Measurements from ENCODE around the gene ABCC1. TPM values are rescaled to one million over a fixed set of nuclear protein-coding genes. Genes with fewer than 3 reads are reported as not detected.

ABCC1 gene
- total and polyA plus RNA-seq, 2 of the 4 experiments (the other 2 are of a cell fraction), result 39.4 to 66.0 TPM

DNA sequence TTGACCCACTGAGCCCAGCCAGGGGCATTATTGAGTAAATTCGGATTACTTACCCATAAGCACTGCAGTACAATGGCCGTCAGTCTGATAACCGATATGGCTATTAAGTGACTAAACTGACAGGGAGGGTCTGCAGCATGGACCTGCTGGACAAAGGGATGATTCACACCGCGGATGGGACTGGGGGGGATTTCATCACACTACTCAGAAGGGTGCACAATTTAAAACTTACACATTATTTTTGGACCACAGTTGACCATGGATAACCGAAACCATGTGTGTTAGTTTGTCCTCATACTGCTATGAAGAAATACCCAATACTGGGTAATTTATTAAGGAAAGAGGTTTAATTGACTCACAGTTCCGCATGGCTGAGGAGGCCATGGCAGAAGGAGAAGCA, 167.4 kb downstream of the ABCC1 start:
- peaks cover 8% of the 10 kb centered on the region; the same call in 1 of the 2 replicates for H3K9me1 ChIP-seq (ENCODE audit: insufficient read depth, low read length)
- H2BK20ac ChIP-seq (ENCODE audit: low read depth, low read length), result no peak overlapping the region
- no peak overlapping the region for H4K8ac ChIP-seq (ENCODE audit: low read depth in 2 of 2, low read length in 2 of 2)
- in situ Hi-C loops (cut with MboI; ENCODE audit: low sequenced_read_pairs), result no loop called here
- no peak overlapping the region for H4K91ac ChIP-seq (ENCODE audit: insufficient read depth, low read depth, low read length)
- dilution Hi-C loops (cut with HindIII; ENCODE audit: low sequenced_read_pairs, unreplicated experiment), result no loop called here
- no peak overlapping the region for H3K23ac ChIP-seq (ENCODE audit: low read depth, low read length)
- H2AFZ ChIP-seq (replicated peaks; ENCODE audit: low read length, poor library complexity), result no peak overlapping the region
- no peak overlapping the region for H2BK15ac ChIP-seq (ENCODE audit: low read depth, low read length)
- 100% methylated on average over 2 of the region's 7 CpGs; no CpG with 5 or more reads in 1 of the 2 experiments for WGBS, 2 experiments (ENCODE audit: extremely low coverage in 2 of 2, insufficient read length in 1 of 2)
- H3K56ac ChIP-seq (ENCODE audit: extremely low read depth, insufficient read depth, low read length), result no peak overlapping the region
- H3K14ac ChIP-seq (replicated peaks; ENCODE audit: low read depth, low read length), result no peak overlapping the region
- no peaks in the 10 kb centered on the region for H3K27me3 ChIP-seq (ENCODE audit: control insufficient read depth, insufficient read depth, low read length)
- H3K27ac ChIP-seq (ENCODE audit: insufficient read depth, low read length), result no peak overlapping the region
- H2AK9ac ChIP-seq (replicated peaks; ENCODE audit: low read depth, low read length, poor library complexity), result no peak overlapping the region
- H3K79me1 ChIP-seq (ENCODE audit: low read depth in 1 of 2, low read length in 2 of 2), result peaks cover 41 to 64% of the 10 kb centered on the region in 2 experiments
- no peak overlapping the region for H2BK5ac ChIP-seq (ENCODE audit: low read depth, low read length, poor library complexity, severe bottlenecking)
- TF ChIP-seq RCOR1 (IDR thresholded peaks at IDR 0.05; ENCODE audit: insufficient replicate concordance, low read length), result no peak
- TF ChIP-seq BHLHE40 (IDR thresholded peaks at IDR 0.05; ENCODE audit: low read depth, low read length), result no peak
- TF ChIP-seq RAD21 (IDR thresholded peaks at IDR 0.05; ENCODE audit: low read length), result no peak
- TF ChIP-seq FOS (IDR thresholded peaks at IDR 0.05; ENCODE audit: low read depth, low read length), result no peak
- no peak for TF ChIP-seq POLR2A (IDR thresholded peaks at IDR 0.05; ENCODE audit: low read depth, low read length)
- no peak for TF ChIP-seq RFX5 (IDR thresholded peaks at IDR 0.05; ENCODE audit: low read depth, low read length)
- no peak for TF ChIP-seq NFE2L2 (IDR thresholded peaks at IDR 0.05; ENCODE audit: low read depth, low read length)
- TF ChIP-seq, protein P1, sequence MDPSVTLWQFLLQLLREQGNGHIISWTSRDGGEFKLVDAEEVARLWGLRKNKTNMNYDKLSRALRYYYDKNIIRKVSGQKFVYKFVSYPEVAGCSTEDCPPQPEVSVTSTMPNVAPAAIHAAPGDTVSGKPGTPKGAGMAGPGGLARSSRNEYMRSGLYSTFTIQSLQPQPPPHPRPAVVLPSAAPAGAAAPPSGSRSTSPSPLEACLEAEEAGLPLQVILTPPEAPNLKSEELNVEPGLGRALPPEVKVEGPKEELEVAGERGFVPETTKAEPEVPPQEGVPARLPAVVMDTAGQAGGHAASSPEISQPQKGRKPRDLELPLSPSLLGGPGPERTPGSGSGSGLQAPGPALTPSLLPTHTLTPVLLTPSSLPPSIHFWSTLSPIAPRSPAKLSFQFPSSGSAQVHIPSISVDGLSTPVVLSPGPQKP (IDR thresholded peaks at IDR 0.05; ENCODE audit: borderline replicate concordance, low read depth, low read length), result no peak
- no peak for TF ChIP-seq MAZ (IDR thresholded peaks at IDR 0.05; ENCODE audit: borderline replicate concordance, low read depth, low read length)
- TF ChIP-seq, protein P2, sequence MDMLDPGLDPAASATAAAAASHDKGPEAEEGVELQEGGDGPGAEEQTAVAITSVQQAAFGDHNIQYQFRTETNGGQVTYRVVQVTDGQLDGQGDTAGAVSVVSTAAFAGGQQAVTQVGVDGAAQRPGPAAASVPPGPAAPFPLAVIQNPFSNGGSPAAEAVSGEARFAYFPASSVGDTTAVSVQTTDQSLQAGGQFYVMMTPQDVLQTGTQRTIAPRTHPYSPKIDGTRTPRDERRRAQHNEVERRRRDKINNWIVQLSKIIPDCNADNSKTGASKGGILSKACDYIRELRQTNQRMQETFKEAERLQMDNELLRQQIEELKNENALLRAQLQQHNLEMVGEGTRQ (IDR thresholded peaks at IDR 0.05; ENCODE audit: low read depth, low read length), result no peak
- no peak for TF ChIP-seq MAFK (IDR thresholded peaks at IDR 0.05; ENCODE audit: low read depth, low read length)
- no peak for TF ChIP-seq CEBPB (IDR thresholded peaks at IDR 0.05; ENCODE audit: low read depth, low read length)
- no peak for TF ChIP-seq CTCF (conservative IDR thresholded peaks at IDR 0.05; ENCODE audit: low read depth, low read length)
- no peak for TF ChIP-seq MXI1 (IDR thresholded peaks at IDR 0.05; ENCODE audit: borderline replicate concordance, low read depth, low read length)
- no peak for TF ChIP-seq SMC3 (IDR thresholded peaks at IDR 0.05; ENCODE audit: low read depth, low read length)
- no peak for TF ChIP-seq CHD1 (IDR thresholded peaks at IDR 0.05; ENCODE audit: low read depth, low read length)
- ATAC-seq (ENCODE audit: low read depth), result no peak
- CTCF ChIA-PET, result no interaction called here
- no peak overlapping the region for H3K9ac ChIP-seq (ENCODE audit: low read depth, low read length)
- no peak for DNase-seq
- H3K18ac ChIP-seq (ENCODE audit: low read depth, low read length), result no peak overlapping the region
- no peaks in the 10 kb centered on the region for H3K4me1 ChIP-seq (ENCODE audit: control insufficient read depth, insufficient read depth, low read length)
- peaks cover 14% of the 10 kb centered on the region for H4K20me1 ChIP-seq (ENCODE audit: insufficient read depth, low read length)
- intact Hi-C loops (cut with micrococcal nuclease), result no loop called here
- H3K4me3 ChIP-seq (ENCODE audit: insufficient read depth, low read depth, low read length), result no peak overlapping the region
- no peak overlapping the region for H2AK5ac ChIP-seq (ENCODE audit: low read depth, low read length)
- peaks cover 80% of the 10 kb centered on the region for H3K36me3 ChIP-seq (ENCODE audit: control insufficient read depth, insufficient read depth, low read length)
- peaks cover 5% of the 10 kb centered on the region; the same call in 1 of the 2 replicates for H3K9me3 ChIP-seq (ENCODE audit: control insufficient read depth, insufficient read depth, low read length)
- TSS peak; percentile 4 for BruUV-seq (replicated peaks)
- no peak overlapping the region for H2BK120ac ChIP-seq (ENCODE audit: low read depth, low read length)
- H3K4me2 ChIP-seq (ENCODE audit: low read depth, low read length), result no peak overlapping the region
- H4K5ac ChIP-seq (ENCODE audit: low read depth, low read length), result no peak overlapping the region
- H3K4ac ChIP-seq (ENCODE audit: low read depth, low read length), result no peak overlapping the region
- POLR2A ChIA-PET (ENCODE audit: unreplicated experiment), result no interaction called here

Measured in IMR-90 (cell line).